ENCODE data around the gene ROR2. TPM values are rescaled to one million over a fixed set of nuclear protein-coding genes. Genes with fewer than 3 reads are reported as not detected.

ROR2 gene
- total and polyA plus RNA-seq, 4 experiments from 2014 or later, result 0.17 to 0.31 (median 0.29) TPM; not detected in 1

GRCh38 chr9:91536211-91536691 lies 413.8 kb downstream of the ROR2 start:
- Histone ChIP-seq H3K27ac (ENCODE audit: low read depth, low read length) (no peak overlapping the region), H3K4me3 (ENCODE audit: low read length in 2 of 2) (no peak overlapping the region), H3K4me1 (ENCODE audit: insufficient read depth, low read length) (peaks cover 5% of the 10 kb centered on the region), H3K27me3 (ENCODE audit: insufficient read depth, low read length) (no peaks in the 10 kb centered on the region), H3K9me3 (ENCODE audit: control insufficient read depth in 1 of 2, low read length in 2 of 2) (no peaks in the 10 kb centered on the region), H3K36me3 (ENCODE audit: insufficient read depth, low read length) (no peaks in the 10 kb centered on the region)
- H3K27ac Mint-ChIP-seq, result no peak overlapping the region
- H3K9me3 Mint-ChIP-seq, result no peaks in the 10 kb centered on the region
- no peak for DNase-seq
- H3K36me3 Mint-ChIP-seq, result no peaks in the 10 kb centered on the region
- H3K4me3 Mint-ChIP-seq, result no peak overlapping the region
- POLR2A ChIA-PET (ENCODE audit: partially characterized antibody), result no interaction called here
- intact Hi-C loops (cut with micrococcal nuclease), result no loop called here
- CTCF ChIA-PET (ENCODE audit: partially characterized antibody), result no interaction called here
- peaks cover 6 to 9% of the 10 kb centered on the region in 2 donors for H3K27me3 Mint-ChIP-seq
- peaks cover 8 to 11% (median 9%) of the 10 kb centered on the region in 4 donors for H3K4me1 Mint-ChIP-seq

DNA sequence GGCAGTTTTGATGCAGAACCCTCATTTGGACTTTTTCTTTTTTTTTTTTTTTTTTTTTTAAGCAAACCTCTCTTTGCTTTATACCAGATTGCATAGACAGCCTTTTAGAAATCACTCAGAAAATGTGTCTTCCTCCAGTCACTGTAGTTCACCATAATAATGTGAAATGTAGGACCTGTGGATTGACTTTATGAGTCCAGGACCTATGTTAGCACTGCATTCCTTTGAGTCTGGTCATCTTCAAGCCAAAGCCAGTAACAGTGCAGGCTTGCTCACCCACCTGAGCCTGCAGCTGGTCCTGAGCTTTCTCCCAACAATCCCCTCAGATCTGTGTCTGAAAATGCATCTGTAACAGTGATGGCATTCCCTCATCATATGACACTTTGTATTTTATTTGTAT lies 415.7 kb downstream of the ROR2 start:
- no peaks in the 10 kb centered on the region for H3K4me1 Mint-ChIP-seq
- POLR2A ChIA-PET (ENCODE audit: partially characterized antibody), result no interaction called here
- no peaks in the 10 kb centered on the region for H3K36me3 ChIP-seq (ENCODE audit: insufficient read depth, low read length)
- H3K4me3 ChIP-seq (ENCODE audit: low read length in 2 of 2), result no peak overlapping the region
- CTCF ChIA-PET (ENCODE audit: partially characterized antibody), result interaction anchor here (0.7 kb wide), 1 partner anchor 153 kb away, joined by 3 read pairs; no protein-coding TSS in a partner anchor
- H3K27me3 ChIP-seq (ENCODE audit: insufficient read depth, low read length), result no peaks in the 10 kb centered on the region
- no peaks in the 10 kb centered on the region for H3K9me3 ChIP-seq (ENCODE audit: control insufficient read depth in 1 of 2, low read length in 2 of 2)
- no peaks in the 10 kb centered on the region for H3K36me3 Mint-ChIP-seq
- no peaks in the 10 kb centered on the region for H3K4me1 ChIP-seq (ENCODE audit: insufficient read depth, low read length)
- H3K9me3 Mint-ChIP-seq, result no peaks in the 10 kb centered on the region
- H3K27me3 Mint-ChIP-seq, result peaks cover 7 to 10% of the 10 kb centered on the region in 2 donors
- H3K27ac Mint-ChIP-seq, result no peak overlapping the region
- H3K4me3 Mint-ChIP-seq, result no peak overlapping the region
- no peak overlapping the region for H3K27ac ChIP-seq (ENCODE audit: low read depth, low read length)
- intact Hi-C loops (cut with micrococcal nuclease), result no loop called here
- no peak for DNase-seq

GRCh38 chr9:91533382-91533781 lies 416.6 kb downstream of the ROR2 start:
- H3K27me3 Mint-ChIP-seq, result peaks cover 7 to 12% of the 10 kb centered on the region in 2 donors
- H3K36me3 Mint-ChIP-seq, result no peaks in the 10 kb centered on the region
- no peak overlapping the region for H3K4me3 Mint-ChIP-seq
- Histone ChIP-seq H3K27ac (ENCODE audit: low read depth, low read length) (no peak overlapping the region), H3K9me3 (ENCODE audit: control insufficient read depth in 1 of 2, low read length in 2 of 2) (no peaks in the 10 kb centered on the region), H3K4me3 (ENCODE audit: low read length in 2 of 2) (no peak overlapping the region), H3K36me3 (ENCODE audit: insufficient read depth, low read length) (no peaks in the 10 kb centered on the region), H3K27me3 (ENCODE audit: insufficient read depth, low read length) (no peaks in the 10 kb centered on the region), H3K4me1 (ENCODE audit: insufficient read depth, low read length) (no peaks in the 10 kb centered on the region)
- intact Hi-C loops (cut with micrococcal nuclease), result no loop called here
- no peaks in the 10 kb centered on the region for H3K4me1 Mint-ChIP-seq
- ChIA-PET CTCF (ENCODE audit: partially characterized antibody) (no interaction called here), POLR2A (ENCODE audit: partially characterized antibody) (no interaction called here)
- H3K9me3 Mint-ChIP-seq, result no peaks in the 10 kb centered on the region
- DNase-seq, result no peak
- no peak overlapping the region for H3K27ac Mint-ChIP-seq

- CTCF ChIA-PET (ENCODE audit: partially characterized antibody), result no interaction called here
- no peak overlapping the region for H3K4me3 ChIP-seq (ENCODE audit: low read length in 2 of 2)
- Mint-ChIP-seq H3K36me3 (no peaks in the 10 kb centered on the region), H3K9me3 (peaks cover 0 to 4% (median 0%) of the 10 kb centered on the region in 8 donors), H3K4me1 (no peaks in the 10 kb centered on the region), H3K4me3 (no peak overlapping the region), H3K27me3 (peaks cover 7 to 9% of the 10 kb centered on the region in 2 donors), H3K27ac (no peak overlapping the region)
- intact Hi-C loops (cut with micrococcal nuclease), result no loop called here
- no peaks in the 10 kb centered on the region for H3K9me3 ChIP-seq (ENCODE audit: control insufficient read depth in 1 of 2, low read length in 2 of 2)
- POLR2A ChIA-PET (ENCODE audit: partially characterized antibody), result no interaction called here
- H3K36me3 ChIP-seq (ENCODE audit: insufficient read depth, low read length), result no peaks in the 10 kb centered on the region
- no peaks in the 10 kb centered on the region for H3K27me3 ChIP-seq (ENCODE audit: insufficient read depth, low read length)
- H3K4me1 ChIP-seq (ENCODE audit: insufficient read depth, low read length), result no peaks in the 10 kb centered on the region
- no peak for DNase-seq
- no peak overlapping the region for H3K27ac ChIP-seq (ENCODE audit: low read depth, low read length)
Measured at GRCh38 chr9:91532325-91532724, 417.7 kb downstream of the ROR2 start.

GRCh38 chr9:91530829-91531228 lies 419.2 kb downstream of the ROR2 start:
- intact Hi-C loops (cut with micrococcal nuclease), result no loop called here
- H3K4me1 Mint-ChIP-seq, result no peaks in the 10 kb centered on the region

GRCh38 chr9:91522481-91522880 lies 427.5 kb downstream of the ROR2 start:
- ChIA-PET CTCF (ENCODE audit: partially characterized antibody) (no interaction called here), POLR2A (ENCODE audit: partially characterized antibody) (no interaction called here)
- no peaks in the 10 kb centered on the region for H3K4me1 Mint-ChIP-seq
- no peaks in the 10 kb centered on the region for H3K27me3 ChIP-seq (ENCODE audit: insufficient read depth, low read length)
- peaks cover 0 to 12% (median 3%) of the 10 kb centered on the region in 8 donors for H3K9me3 Mint-ChIP-seq
- no peaks in the 10 kb centered on the region for H3K9me3 ChIP-seq (ENCODE audit: control insufficient read depth in 1 of 2, low read length in 2 of 2)
- H3K4me3 ChIP-seq (ENCODE audit: low read length in 2 of 2), result no peak overlapping the region
- H3K4me1 ChIP-seq (ENCODE audit: insufficient read depth, low read length), result no peaks in the 10 kb centered on the region
- H3K27me3 Mint-ChIP-seq, result peaks cover 0 to 18% of the 10 kb centered on the region in 2 donors
- no peak overlapping the region for H3K4me3 Mint-ChIP-seq
- H3K36me3 Mint-ChIP-seq, result no peaks in the 10 kb centered on the region
- DNase-seq, result no peak
- no peaks in the 10 kb centered on the region for H3K36me3 ChIP-seq (ENCODE audit: insufficient read depth, low read length)
- intact Hi-C loops (cut with micrococcal nuclease), result no loop called here
- H3K27ac Mint-ChIP-seq, result no peak overlapping the region
- no peak overlapping the region for H3K27ac ChIP-seq (ENCODE audit: low read depth, low read length)

More at GRCh38 chr9:91530829-91531228, 419.2 kb downstream of the ROR2 start:
- H3K36me3 ChIP-seq (ENCODE audit: insufficient read depth, low read length), result no peaks in the 10 kb centered on the region
- no peak for DNase-seq
- ChIA-PET CTCF (ENCODE audit: partially characterized antibody) (no interaction called here), POLR2A (ENCODE audit: partially characterized antibody) (no interaction called here)
- H3K27ac ChIP-seq (ENCODE audit: low read depth, low read length), result no peak overlapping the region
- Mint-ChIP-seq H3K27me3 (peaks cover 8 to 9% of the 10 kb centered on the region in 2 donors), H3K36me3 (no peaks in the 10 kb centered on the region), H3K27ac (no peak overlapping the region), H3K4me3 (no peak overlapping the region), H3K9me3 (peaks cover 0 to 5% (median 0%) of the 10 kb centered on the region in 8 donors)
- H3K4me3 ChIP-seq (ENCODE audit: low read length in 2 of 2), result no peak overlapping the region
- H3K27me3 ChIP-seq (ENCODE audit: insufficient read depth, low read length), result no peaks in the 10 kb centered on the region
- no peaks in the 10 kb centered on the region for H3K4me1 ChIP-seq (ENCODE audit: insufficient read depth, low read length)
- H3K9me3 ChIP-seq (ENCODE audit: control insufficient read depth in 1 of 2, low read length in 2 of 2), result no peaks in the 10 kb centered on the region

DNA sequence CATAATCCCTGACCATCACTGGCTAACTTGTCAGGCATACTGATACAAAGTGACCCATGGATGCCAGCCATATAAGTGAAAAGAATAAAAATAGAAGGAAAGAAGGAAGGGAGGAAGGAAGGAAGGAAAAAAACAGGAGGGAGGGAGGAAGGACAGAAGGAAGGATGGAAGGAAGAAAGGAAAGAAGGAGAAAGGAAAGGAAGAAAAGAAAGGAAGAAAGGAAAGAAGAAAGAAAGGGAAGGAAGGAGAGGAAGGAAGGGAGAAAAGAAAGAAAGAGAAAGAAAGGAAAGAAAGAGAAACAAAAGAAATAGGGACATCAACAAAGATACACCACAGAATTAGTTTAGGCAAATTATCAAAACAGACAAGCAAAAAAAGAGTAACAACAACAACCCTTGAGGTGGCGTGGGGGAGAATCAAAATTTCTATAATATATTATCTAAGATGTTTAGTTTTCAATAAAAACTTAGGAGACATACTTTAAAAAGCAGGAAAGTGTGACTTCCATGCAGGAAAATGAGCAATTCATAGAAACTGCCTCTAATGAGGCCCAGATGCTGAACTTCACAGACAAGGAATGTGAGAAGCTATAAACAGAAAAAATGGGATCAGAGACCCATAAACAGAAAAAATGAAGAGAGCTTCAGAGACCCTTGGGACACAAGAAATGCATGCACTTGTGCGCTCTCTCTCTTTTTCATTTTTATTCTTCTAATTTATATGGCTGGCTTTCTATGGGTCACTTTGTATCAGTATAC lies 430.3 kb downstream of the ROR2 start:
- no peak overlapping the region for H3K27ac Mint-ChIP-seq
- POLR2A ChIA-PET (ENCODE audit: partially characterized antibody), result no interaction called here
- H3K27me3 Mint-ChIP-seq, result peaks cover 12 to 22% of the 10 kb centered on the region in 2 donors

More for the DNA sequence above, 430.3 kb downstream of the ROR2 start:
- Mint-ChIP-seq H3K36me3 (no peaks in the 10 kb centered on the region), H3K4me1 (no peaks in the 10 kb centered on the region), H3K4me3 (no peak overlapping the region), H3K9me3 (peaks cover 0 to 9% (median 4%) of the 10 kb centered on the region in 8 donors)
- no peaks in the 10 kb centered on the region for H3K4me1 ChIP-seq (ENCODE audit: insufficient read depth, low read length)
- H3K4me3 ChIP-seq (ENCODE audit: low read length in 2 of 2), result no peak overlapping the region
- no peaks in the 10 kb centered on the region for H3K27me3 ChIP-seq (ENCODE audit: insufficient read depth, low read length)
- no peak for DNase-seq
- H3K27ac ChIP-seq (ENCODE audit: low read depth, low read length), result no peak overlapping the region
- CTCF ChIA-PET (ENCODE audit: partially characterized antibody), result no interaction called here
- H3K36me3 ChIP-seq (ENCODE audit: insufficient read depth, low read length), result no peaks in the 10 kb centered on the region
- no peaks in the 10 kb centered on the region for H3K9me3 ChIP-seq (ENCODE audit: control insufficient read depth in 1 of 2, low read length in 2 of 2)
- intact Hi-C loops (cut with micrococcal nuclease), result no loop called here
